K562 (cell line): ENCODE data around the gene TOM1L2. TPM values are rescaled to one million over a fixed set of nuclear protein-coding genes. Genes with fewer than 3 reads are reported as not detected.

Source experiments
- ATAC-seq: fragments of 200-7000 bp; cut with Tn5 transposase; 3 replicates; pipeline ENCODE4 v1.9.1; 2020; ENCODE audit warnings: moderate library complexity
- BruUV-seq: library from RNA; stranded (reverse); fragments of 400-500 nt; replicated peaks from 2 replicates; lab custom pipeline; 2021; lab: Mats Ljungman, UMichigan
- CTCF ChIA-PET: fragments of 300-600 bp; formaldehyde crosslinking; extraction: SDS; loops from one replicate; lab custom pipeline; 2021; ENCODE audit warnings: low intra/inter-chr PET ratio; lab: Yijun Ruan, JAX
- POLR2A ChIA-PET: fragments of 300-600, 350-650 bp; sonication (Branson Sonifier 250); formaldehyde crosslinking; extraction: SDS; loops from one replicate; lab custom pipeline; 2021; ENCODE audit warnings: antibody characterized with exemption, inconsistent platforms; lab: Yijun Ruan, JAX
- DNase-seq, 4 experiments: peaks; one replicate each; pipeline versions ENCODE4 v3.0.0 to v3.0.0-alpha.2; 2011 to 2018; ENCODE audit warnings: low spot score in 3 of 4, mixed read lengths in 3 of 4; ENCODE audit errors: extremely low read depth in 1 of 4
- FAIRE-seq: peaks from 2 replicates; lab custom pipeline; 2011; peaks lifted over from hg19 to GRCh38; lab: Jason Lieb, UNC
- H2AFZ ChIP-seq: 2 replicates; pipeline ENCODE4 v1.6.0; 2011; ENCODE audit warnings: low read depth, low read length, control low read depth, inconsistent platforms
- H3K27ac ChIP-seq: fragments of 200-600 bp; 3 replicates; pipeline ENCODE4 v1.8.0; 2011; ENCODE audit warnings: low read depth, mild to moderate bottlenecking, control low read depth, inconsistent platforms, low read length, moderate library complexity, mixed read lengths; ENCODE audit errors: extremely low read depth
- H3K27me3 ChIP-seq, 2 experiments: fragments of 300-600 bp in 1 of 2; 2 replicates in 1 of 2; 3 replicates in 1 of 2; pipeline versions ENCODE4 v1.6.0 to v1.8.0; 2011; ENCODE audit warnings: inconsistent platforms in 2 of 2, low read length in 2 of 2, mild to moderate bottlenecking in 1 of 2, mixed read lengths in 1 of 2, moderate library complexity in 1 of 2; ENCODE audit not compliant: control insufficient read depth in 2 of 2, insufficient read depth in 2 of 2
- H3K36me3 ChIP-seq: fragments of 300-600 bp; 3 replicates; pipeline ENCODE4 v1.8.0; 2011; ENCODE audit warnings: mild to moderate bottlenecking, low read length, inconsistent platforms; ENCODE audit not compliant: control insufficient read depth, insufficient read depth
- H3K4me1 ChIP-seq, 2 experiments: fragments of 200-600 bp in 1 of 2; replicated peaks in 1 of 2; 2 replicates in 1 of 2; 3 replicates in 1 of 2; pipeline versions ENCODE4 v1.5.1 to v1.8.0; 2011; ENCODE audit warnings: inconsistent platforms in 2 of 2, low read length in 2 of 2, mild to moderate bottlenecking in 1 of 2, mixed read lengths in 1 of 2, moderate library complexity in 1 of 2; ENCODE audit not compliant: control insufficient read depth in 2 of 2, insufficient read depth in 2 of 2
- H3K4me2 ChIP-seq: 2 replicates; pipeline ENCODE4 v1.6.1; 2011; ENCODE audit warnings: low read length, control low read depth, inconsistent platforms, mixed read lengths; ENCODE audit not compliant: insufficient read depth
- H3K4me3 ChIP-seq: fragments of 200-600 bp; sonication (generic), shearing (Covaris generic); 2 replicates; pipeline ENCODE4 v1.5.1; 2016; ENCODE audit warnings: control low read depth, inconsistent platforms
- H3K79me2 ChIP-seq: fragments of 200-600 bp; 3 replicates; pipeline ENCODE4 v1.8.0; 2011; ENCODE audit warnings: low read length, inconsistent platforms; ENCODE audit not compliant: control insufficient read depth, insufficient read depth
- H3K9ac ChIP-seq, 2 experiments: 2 replicates each; pipeline versions ENCODE4 v1.6.0 to v1.6.1; 2011; ENCODE audit warnings: low read depth in 2 of 2, low read length in 2 of 2, control low read depth in 1 of 2, inconsistent platforms in 1 of 2, mild to moderate bottlenecking in 1 of 2, mixed read lengths in 1 of 2; ENCODE audit not compliant: insufficient read depth in 1 of 2
- H3K9me1 ChIP-seq: one replicate; pipeline ENCODE4 v1.6.0; 2011; ENCODE audit warnings: inconsistent platforms, mild to moderate bottlenecking, low read length, moderate library complexity; ENCODE audit not compliant: control insufficient read depth, insufficient read depth
- H3K9me3 ChIP-seq: replicated peaks from 2 replicates; pipeline ENCODE4 v1.5.1; 2011; ENCODE audit warnings: low read depth, low read length, inconsistent platforms; ENCODE audit not compliant: control insufficient read depth, insufficient read depth
- H4K20me1 ChIP-seq: replicated peaks from 2 replicates; pipeline ENCODE4 v1.6.1; 2011; ENCODE audit warnings: low read length, inconsistent platforms, mixed read lengths; ENCODE audit not compliant: control insufficient read depth, insufficient read depth
- BCOR ChIP-seq: fragments of 450-650 bp; IDR thresholded peaks from 2 replicates; pipeline ENCODE4 v1.6.1; 2016
- E2F8 ChIP-seq: fragments of 450-650 bp; IDR thresholded peaks from 2 replicates; pipeline ENCODE4 v1.7.1; 2018; ENCODE audit warnings: mild to moderate bottlenecking, low read depth; ENCODE audit not compliant: partially characterized antibody
- FOXJ3 ChIP-seq: sonication (generic); formaldehyde crosslinking; IDR thresholded peaks from 2 replicates; pipeline ENCODE4 v1.4.0; 2020; ENCODE audit warnings: mild to moderate bottlenecking, missing genetic modification reagents
- GABPB2 ChIP-seq: fragments of 250-450 bp; sonication (Bioruptor Pico); conservative IDR thresholded peaks from 2 replicates; pipeline ENCODE4 v1.5.1; 2021; ENCODE audit warnings: mild to moderate bottlenecking
- HNRNPUL1 ChIP-seq: fragments of 200-400 bp; formaldehyde crosslinking; IDR thresholded peaks from 2 replicates; pipeline ENCODE4 v1.6.1; 2017; ENCODE audit warnings: low read length
- MEF2D ChIP-seq: conservative IDR thresholded peaks from 2 replicates; pipeline ENCODE4 v1.6.1; 2016; ENCODE audit warnings: low read depth, missing genetic modification characterization, missing compliant biosample characterization
- RBFOX2 ChIP-seq: fragments of 200-400 bp; formaldehyde crosslinking; IDR thresholded peaks from 2 replicates; pipeline ENCODE4 v1.6.1; 2017; ENCODE audit warnings: low read depth, mild to moderate bottlenecking, low read length, moderate library complexity
- RFX7 ChIP-seq: fragments of 250-450 bp; sonication (Bioruptor Pico); IDR thresholded peaks from 2 replicates; pipeline ENCODE4 v1.5.1; 2021; ENCODE audit warnings: mild to moderate bottlenecking
- SIX5 ChIP-seq, 2 experiments: IDR thresholded peaks; 2 replicates each; pipeline ENCODE4 v1.6.1; 2011; ENCODE audit warnings: low read length in 2 of 2, borderline replicate concordance in 1 of 2, low read depth in 1 of 2, mild to moderate bottlenecking in 1 of 2, moderate library complexity in 1 of 2; ENCODE audit not compliant: insufficient read depth in 1 of 2
- TEAD4 ChIP-seq, 2 experiments: sonication (generic) in 1 of 2; formaldehyde crosslinking in 1 of 2; IDR thresholded peaks; 2 replicates each; pipeline versions ENCODE4 v1.6.1 to v1.8.0; 2012 to 2022; ENCODE audit warnings: borderline replicate concordance in 1 of 2, inconsistent platforms in 1 of 2, low read length in 1 of 2, mild to moderate bottlenecking in 1 of 2, missing genetic modification reagents in 1 of 2
- WGBS: fragments of 100-300 bp; shearing (Covaris generic); methylation state at CpG from one replicate; pipeline ENCODE4 v1.1.6; 2016; ENCODE audit warnings: low coverage, mixed read lengths; ENCODE audit not compliant: insufficient coverage; ENCODE audit errors: missing lambda C conversion rate; 5-methylcytosine and 5-hydroxymethylcytosine counted together
- in situ Hi-C: fragments of 300-500 bp; cut with MboI; formaldehyde crosslinking; loops from 4 replicates; pipeline ENCODE4 v1.15.0; 2018; ENCODE audit warnings: inconsistent platforms, mixed read lengths
- intact Hi-C: fragments of 100-400 bp; cut with micrococcal nuclease; formaldehyde crosslinking; loops from 2 replicates; pipeline ENCODE4 v1.14.2; 2022
- polyA plus RNA-seq, 8 experiments: library from polyadenylated mRNA; depleted of rRNA in 4 of 8; stranded (reverse) in 5 of 8; unstranded in 3 of 8; fragments of >200 nt; fragmentation: Nextera tagmentation in 2 of 8; fragmentation: Illumina TruSeq in 1 of 8; extraction: Ambion mirVana in 2 of 8; extraction: Trizol in 1 of 8; gene quantifications; 2 replicates each; pipeline versions ENCODE4 v1.2.1 to v1.2.3, GENCODE V29; 2011 to 2014; ENCODE audit warnings: inconsistent platforms in 1 of 8, missing spikeins in 1 of 8
- total RNA-seq, 7 experiments: library from RNA; depleted of rRNA in 6 of 7; stranded (reverse); fragments of >200 nt in 6 of 7; fragmentation: Illumina TruSeq in 2 of 7; extraction: Trizol in 2 of 7; gene quantifications; 2 replicates each; pipeline versions ENCODE4 v1.2.1 to v1.2.3, GENCODE V29; 2011 to 2021; ENCODE audit warnings: low replicate concordance in 1 of 7

The TOM1L2 gene
- total and polyA plus RNA-seq, 9 of the 15 experiments (the other 6 are each of a cell fraction or from before 2014, with no cell fraction given): 0.07 to 6.0 (median 2.5) TPM

GRCh38 chr17:17904166-17905035 lies 67.8 kb downstream of the TOM1L2 start:
- intact Hi-C loops (no loop called here), in situ Hi-C loops (no loop called here)
- 44% methylated on average over 7 of the region's 9 CpGs for WGBS
- no peaks in the 10 kb centered on the region for H3K79me2 ChIP-seq
- no peak for TF ChIP-seq E2F8
- TF ChIP-seq HNRNPUL1: no peak
- TF ChIP-seq SIX5 (IDR thresholded peaks at IDR 0.05; ENCODE audit: borderline replicate concordance in 1 of 2, insufficient read depth in 1 of 2, low read depth in 1 of 2, low read length in 2 of 2): no peak
- TF ChIP-seq TEAD4 (IDR thresholded peaks at IDR 0.05; ENCODE audit: low read length): no peak
- no peak for TF ChIP-seq TEAD4 (CRISPR knock-in tag; IDR thresholded peaks at IDR 0.05; ENCODE audit: borderline replicate concordance)
- no peak for TF ChIP-seq FOXJ3 (CRISPR knock-in tag)
- no peak for TF ChIP-seq RFX7 (CRISPR knock-in tag)
- no peak for TF ChIP-seq MEF2D
- no peak for TF ChIP-seq RBFOX2
- no peak for TF ChIP-seq GABPB2 (CRISPR knock-in tag)
- TF ChIP-seq BCOR: no peak
- H3K4me2 ChIP-seq: no peak overlapping the region
- POLR2A ChIA-PET: no interaction called here
- no peak overlapping the region for H3K27ac ChIP-seq
- H3K9me1 ChIP-seq: no peaks in the 10 kb centered on the region
- DNase-seq (no peak), FAIRE-seq (no peak), ATAC-seq (no peak)
- H2AFZ ChIP-seq: no peak overlapping the region
- H3K9me3 ChIP-seq: no peaks in the 10 kb centered on the region
- H3K36me3 ChIP-seq: no peaks in the 10 kb centered on the region
- no peak overlapping the region for H3K9ac ChIP-seq
- no peaks in the 10 kb centered on the region for H3K27me3 ChIP-seq
- BruUV-seq: no TSS peak
- peaks cover 11 to 15% of the 10 kb centered on the region in 2 experiments; a peak in 4 of 5 replicates for H3K4me1 ChIP-seq
- CTCF ChIA-PET: no interaction called here
- no peaks in the 10 kb centered on the region for H4K20me1 ChIP-seq
- no peak overlapping the region for H3K4me3 ChIP-seq
